ENCODE data around the gene DOC2B.
"Not testable (repeated sequence)": the region's sequence is repeated elsewhere in the genome, so short reads cannot be mapped to it uniquely, and the experiment has no call there.

The DOC2B gene

GRCh38 chr17:145671-146541 is 35.5 kb downstream of the DOC2B start:
- no peak for TF ChIP-seq CTCF (IDR thresholded peaks at IDR 0.05; ENCODE audit: extremely low read depth, missing control alignments)
- DNase-seq (ENCODE audit: low spot score) = no peak

GRCh38 chr17:144936-145670 is 36.3 kb downstream of the DOC2B start:
- DNase-seq (ENCODE audit: low spot score) = no peak
- TF ChIP-seq CTCF (IDR thresholded peaks at IDR 0.05; ENCODE audit: extremely low read depth, missing control alignments) = no peak

GRCh38 chr17:143785-144281 is 37.6 kb downstream of the DOC2B start:
- DNase-seq (ENCODE audit: low spot score) = peak; percentile 94
- peak; percentile 79 for TF ChIP-seq CTCF (IDR thresholded peaks at IDR 0.05; ENCODE audit: extremely low read depth, missing control alignments)

GRCh38 chr17:142876-143784 is 38.3 kb downstream of the DOC2B start:
- no peak for DNase-seq (ENCODE audit: low spot score)
- no peak for TF ChIP-seq CTCF (IDR thresholded peaks at IDR 0.05; ENCODE audit: extremely low read depth, missing control alignments)

GRCh38 chr17:142102-142661 is 39.3 kb downstream of the DOC2B start:
- no peak for DNase-seq (ENCODE audit: low spot score)
- TF ChIP-seq CTCF (IDR thresholded peaks at IDR 0.05; ENCODE audit: extremely low read depth, missing control alignments) = no peak

- DNase-seq (ENCODE audit: low spot score) = not testable (repeated sequence)
Observed at GRCh38 chr17:139401-140205, 41.8 kb downstream of the DOC2B start.

- not testable (repeated sequence) for DNase-seq (ENCODE audit: low spot score)
Observed at GRCh38 chr17:137166-137807, 44.2 kb downstream of the DOC2B start, which contains the start of gene SCGB1C2. Gene SCGB1C2, plus strand, starts transcription at chr17:137569. Its CDS starts 22 bp downstream, at chr17:137591.

Measured in GM20000 (cell line).